Stimulated activated naive CD8-positive, alpha-beta T cell treated with anti-CD3 and anti-CD28 coated beads, Interleukin-15, Interleukin-2, amounts not matched to agents 100 ng/mL and 50 ng/mL, for 24 hours (primary cell): ENCODE measurements around the gene SCGB3A1.

Experiments used
- H3K27ac Mint-ChIP-seq: one replicate; pipeline ENCODE4 v1.8.0; 2021; ENCODE audit warnings: mild to moderate bottlenecking, mixed read lengths
- H3K27me3 Mint-ChIP-seq: one replicate; pipeline ENCODE4 v1.8.0; 2021; ENCODE audit warnings: mixed read lengths
- H3K36me3 Mint-ChIP-seq: one replicate; pipeline ENCODE4 v1.8.0; 2021; ENCODE audit warnings: low read depth, mixed read lengths
- H3K4me1 Mint-ChIP-seq: one replicate; pipeline ENCODE4 v1.8.0; 2021; ENCODE audit warnings: low read depth, mixed read lengths
- H3K4me3 Mint-ChIP-seq: one replicate; pipeline ENCODE4 v1.8.0; 2021; ENCODE audit warnings: mild to moderate bottlenecking, mixed read lengths
- H3K9me3 Mint-ChIP-seq: one replicate; pipeline ENCODE4 v1.8.0; 2021; ENCODE audit warnings: mixed read lengths

Gene SCGB3A1

DNA sequence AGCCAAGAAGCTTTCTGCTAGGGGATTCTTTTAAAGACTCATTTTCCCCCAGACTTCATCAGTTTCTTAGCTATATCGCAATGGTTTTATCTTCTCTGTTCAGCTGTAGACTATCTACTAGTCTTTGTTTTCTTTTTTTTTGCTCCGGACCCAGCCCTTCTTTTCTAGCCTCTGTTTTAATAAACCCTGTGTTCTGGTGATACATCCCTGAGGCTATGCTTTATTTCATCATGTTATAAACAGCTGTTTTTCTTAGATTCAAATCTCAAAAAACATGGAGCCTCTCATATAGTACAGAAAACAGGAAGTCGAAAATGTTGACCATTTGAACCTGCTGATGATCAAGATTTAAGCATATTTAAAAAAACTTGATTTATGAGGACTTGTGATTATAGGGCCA lies 37.8 kb downstream of the SCGB3A1 start:
- no peaks in the 10 kb centered on the region for H3K27me3 Mint-ChIP-seq
- no peak overlapping the region for H3K27ac Mint-ChIP-seq
- no peaks in the 10 kb centered on the region for H3K9me3 Mint-ChIP-seq
- peaks cover 65% of the 10 kb centered on the region for H3K36me3 Mint-ChIP-seq
- H3K4me1 Mint-ChIP-seq, result peaks cover 12% of the 10 kb centered on the region
- no peak overlapping the region for H3K4me3 Mint-ChIP-seq

DNA sequence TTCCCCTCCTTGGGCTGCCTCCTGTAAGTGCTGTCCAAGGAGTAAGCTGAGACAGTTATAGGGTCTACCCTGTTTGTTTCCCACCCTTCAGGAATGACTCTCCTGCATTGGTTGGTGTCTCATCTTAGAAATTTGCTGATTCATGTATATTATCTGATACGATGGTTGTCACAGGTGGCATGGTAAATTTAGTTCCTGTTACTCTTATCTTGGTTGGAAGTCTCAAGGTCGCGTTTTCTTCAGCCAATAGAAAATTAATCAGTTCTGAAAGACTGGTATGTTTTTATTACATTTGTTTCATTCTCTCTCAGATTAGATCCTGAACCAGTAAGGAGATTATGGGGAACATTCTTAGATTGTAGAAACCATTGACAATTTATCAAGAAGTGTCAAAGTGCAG lies 42.7 kb downstream of the SCGB3A1 start:
- Mint-ChIP-seq H3K4me3 (no peak overlapping the region), H3K36me3 (peaks cover 61% of the 10 kb centered on the region), H3K27ac (peak overlapping the region; percentile 45), H3K9me3 (no peaks in the 10 kb centered on the region), H3K4me1 (peaks cover 11% of the 10 kb centered on the region), H3K27me3 (no peaks in the 10 kb centered on the region)

DNA sequence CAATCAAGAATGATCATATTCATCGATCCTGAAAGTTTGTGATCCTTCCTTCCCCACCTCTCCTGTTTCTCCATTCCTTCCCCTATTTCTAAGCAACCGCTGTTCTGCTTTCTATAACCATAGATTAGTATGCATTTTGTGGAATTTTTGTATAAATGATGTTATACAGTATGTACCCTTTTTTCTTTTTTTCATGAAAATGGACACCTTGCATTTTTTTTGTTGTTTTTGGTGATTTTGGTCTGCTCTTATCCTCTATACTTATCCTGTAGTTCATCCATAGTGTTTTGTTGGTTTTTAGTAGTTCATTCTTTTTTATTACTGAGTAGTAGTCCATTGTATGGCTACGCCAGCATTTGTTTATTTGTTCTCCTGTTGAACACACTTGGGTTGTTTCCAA lies 46.1 kb downstream of the SCGB3A1 start:
- H3K27ac Mint-ChIP-seq, result no peak overlapping the region
- no peaks in the 10 kb centered on the region for H3K9me3 Mint-ChIP-seq
- no peaks in the 10 kb centered on the region for H3K27me3 Mint-ChIP-seq
- H3K4me3 Mint-ChIP-seq, result no peak overlapping the region
- H3K4me1 Mint-ChIP-seq, result peaks cover 22% of the 10 kb centered on the region
- peaks cover 54% of the 10 kb centered on the region for H3K36me3 Mint-ChIP-seq

DNA sequence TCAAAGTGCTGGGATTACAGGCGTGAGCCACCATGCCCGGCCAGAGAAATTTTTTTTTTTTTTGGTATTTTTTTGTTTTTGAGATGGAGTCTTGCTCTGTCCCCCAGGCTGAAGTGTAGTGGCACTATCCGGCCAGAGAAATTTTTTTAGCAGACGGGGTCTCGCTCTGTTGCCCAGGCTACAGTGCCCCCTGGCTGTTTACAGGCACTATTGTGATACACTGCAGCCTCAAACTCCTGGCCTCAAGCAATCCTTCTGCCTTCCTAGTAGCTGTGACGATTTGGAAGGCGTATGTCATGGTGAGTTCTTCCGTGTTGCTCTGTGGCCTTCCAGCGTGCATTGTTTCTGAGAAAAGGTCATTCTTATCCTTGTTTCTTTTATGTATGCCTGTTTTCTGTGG lies 49.6 kb downstream of the SCGB3A1 start:
- H3K4me1 Mint-ChIP-seq, result peaks cover 16% of the 10 kb centered on the region
- no peaks in the 10 kb centered on the region for H3K27me3 Mint-ChIP-seq
- no peak overlapping the region for H3K27ac Mint-ChIP-seq
- peaks cover 59% of the 10 kb centered on the region for H3K36me3 Mint-ChIP-seq
- no peaks in the 10 kb centered on the region for H3K9me3 Mint-ChIP-seq
- no peak overlapping the region for H3K4me3 Mint-ChIP-seq
